ENCODE measurements around the gene PHKA1. TPM values are rescaled to one million over a fixed set of nuclear protein-coding genes. Genes with fewer than 3 reads are reported as not detected.
"Not testable (repeated sequence)": the region's sequence is repeated elsewhere in the genome, so short reads cannot be mapped to it uniquely, and the experiment has no call there.

PHKA1 gene
- total RNA-seq, 1 donor from 2014 or later = 3.5 TPM

DNA sequence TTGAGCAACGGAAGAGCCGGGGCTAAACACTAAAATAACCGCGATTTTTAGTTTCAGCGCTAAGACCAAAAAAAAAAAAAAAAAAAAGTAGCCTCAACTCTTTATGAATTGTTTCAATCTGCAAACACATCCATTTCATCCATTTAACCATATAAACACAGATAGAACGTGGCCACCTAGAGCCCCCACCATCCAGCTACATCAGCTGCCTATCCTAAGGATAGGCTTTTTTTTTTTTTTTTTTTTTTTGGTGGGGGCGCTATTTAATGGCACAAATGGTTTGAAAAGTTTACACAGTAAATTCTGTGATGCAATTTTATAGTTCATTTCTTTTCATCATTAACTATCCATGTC lies 141.0 kb downstream of the PHKA1 start:
- DNase-seq (ENCODE audit: low spot score) = no peak

DNA sequence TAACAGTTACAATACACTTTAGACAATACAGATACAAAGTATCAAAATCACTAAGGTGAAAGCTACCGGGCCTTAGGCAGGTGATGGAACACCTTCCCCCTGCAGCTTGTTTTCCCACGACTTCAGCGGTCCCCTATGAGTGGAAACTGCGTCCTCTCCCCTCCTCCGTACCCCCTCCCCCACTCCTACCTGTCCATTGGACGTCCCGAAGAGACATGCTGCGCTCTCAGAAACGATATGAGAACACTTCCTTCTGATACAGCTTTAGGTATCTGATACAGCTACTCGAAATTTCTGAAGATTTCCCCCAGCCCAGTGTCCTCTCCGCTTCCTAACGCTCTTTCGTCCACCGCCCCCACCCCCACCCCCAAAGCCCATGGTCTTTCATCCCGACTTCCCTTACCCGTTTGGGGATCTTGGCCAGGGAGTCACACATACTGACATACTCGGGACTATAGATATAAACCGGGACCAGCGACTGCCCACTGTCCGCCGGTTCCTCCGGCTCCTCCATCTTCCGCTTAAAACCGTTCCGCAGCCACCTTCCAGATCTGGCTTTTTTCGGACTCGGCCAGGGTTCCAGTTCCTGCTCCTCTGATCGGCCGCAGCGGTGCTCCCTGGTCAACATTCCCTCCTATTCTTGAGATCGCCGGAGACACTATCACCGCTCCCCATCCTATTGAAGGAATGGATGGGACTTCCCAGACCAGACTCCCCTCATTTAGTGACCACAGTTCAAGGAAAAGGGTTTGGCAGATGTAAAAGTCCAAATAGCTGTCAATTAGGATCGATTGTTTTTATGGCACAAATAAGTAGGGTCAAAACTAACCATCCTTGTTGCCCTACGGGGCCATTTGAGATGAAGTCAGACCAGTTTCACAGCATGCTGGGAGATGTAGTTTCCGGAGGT lies 141.6 kb downstream of the PHKA1 start, which contains the start of gene HDAC8:
TSS of gene HDAC8 (minus strand) at position 596 of the 910 bp plus-strand sequence. CDS start at position 514, 82 bp downstream.
- DNase-seq (ENCODE audit: low spot score) = no peak

DNA sequence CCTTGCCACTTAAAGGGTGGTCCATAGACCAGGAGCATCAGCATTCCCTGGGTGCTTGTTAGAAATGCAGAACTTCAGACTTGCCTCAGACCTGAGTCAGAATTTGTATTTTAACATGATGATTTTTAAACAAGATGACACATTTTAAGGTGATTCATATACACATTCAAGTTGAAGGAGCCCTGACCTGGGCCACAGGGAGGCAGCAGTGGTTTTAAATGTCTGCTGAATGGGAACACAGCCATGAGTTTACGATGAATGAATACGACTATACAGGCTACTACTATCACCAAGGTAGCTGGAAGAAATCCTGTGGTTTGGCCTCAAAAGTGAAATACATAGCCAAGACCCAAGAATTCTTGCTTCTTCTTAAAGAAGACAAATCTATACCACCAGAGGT lies 144.3 kb downstream of the PHKA1 start:
- no peak for DNase-seq (ENCODE audit: low spot score)

DNA sequence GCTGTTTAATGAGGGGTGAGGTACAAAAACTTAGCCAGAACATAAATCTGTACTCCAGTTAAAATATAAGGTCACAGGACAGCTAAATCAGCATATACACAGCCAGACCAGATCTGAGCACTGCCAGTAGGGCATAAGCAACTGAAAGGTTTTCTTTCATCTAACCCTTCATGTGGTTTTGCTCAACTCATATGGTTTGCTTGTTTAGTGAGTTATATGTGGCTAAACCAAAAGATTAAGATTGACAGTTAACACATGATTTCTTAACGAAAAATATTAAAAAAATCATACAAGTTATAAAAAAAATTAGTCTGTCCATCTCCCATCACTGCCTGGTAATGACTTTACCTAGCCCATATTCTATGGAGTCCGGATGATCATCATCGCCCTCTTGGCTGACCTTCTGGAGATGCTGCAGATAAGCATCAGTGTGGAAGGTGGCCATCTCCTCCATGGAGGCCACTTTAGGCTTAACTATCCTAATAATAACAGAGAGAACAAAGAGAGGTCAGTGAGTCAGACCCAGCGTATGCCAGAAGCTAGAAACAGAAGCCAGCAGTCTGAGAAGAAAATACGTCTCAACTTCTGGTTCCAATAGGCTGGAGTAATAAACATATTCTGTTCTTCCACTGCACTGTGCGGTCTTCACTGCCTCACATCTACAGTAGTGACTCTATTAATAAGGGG lies 145.6 kb downstream of the PHKA1 start:
- DNase-seq (ENCODE audit: low spot score) = no peak

DNA sequence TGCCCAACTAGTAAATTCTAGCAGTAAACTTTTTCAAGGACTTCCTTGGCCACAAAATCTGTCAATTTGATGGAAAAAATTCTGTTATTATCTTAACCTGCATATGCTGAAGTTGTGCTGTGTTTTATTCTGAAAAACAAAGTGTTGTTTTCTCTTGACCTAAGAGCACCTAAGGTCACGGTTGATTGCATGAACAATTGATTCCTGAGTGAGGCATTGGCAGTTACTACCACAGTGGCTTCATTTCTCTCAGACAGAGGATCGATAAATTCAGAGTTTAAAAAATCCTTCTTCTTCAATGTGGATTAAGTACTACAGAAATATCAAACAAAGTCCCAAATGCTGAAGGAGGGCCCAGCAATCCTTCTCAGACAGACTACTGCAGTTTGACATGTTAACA lies 147.7 kb downstream of the PHKA1 start:
- no peak for DNase-seq (ENCODE audit: low spot score)

DNA sequence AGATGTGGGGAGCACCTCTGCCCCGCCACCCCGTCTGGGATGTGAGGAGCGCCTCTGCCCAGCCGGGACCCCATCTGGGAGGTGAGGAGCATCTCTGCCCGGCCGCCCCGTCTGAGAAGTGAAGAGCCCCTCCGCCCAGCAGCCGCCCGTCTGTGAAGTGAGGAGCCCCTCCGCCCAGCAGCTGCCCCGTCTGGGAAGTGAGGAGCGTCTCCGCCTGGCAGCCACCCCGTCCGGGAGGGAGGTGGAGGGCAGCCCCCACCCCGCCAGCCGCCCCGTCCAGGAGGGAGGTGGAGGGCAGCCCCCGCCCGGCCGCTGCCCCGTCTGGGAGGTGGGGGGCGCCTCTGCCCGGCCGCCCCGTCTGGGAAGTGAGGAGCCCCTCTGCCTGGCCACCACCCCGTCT lies 154.5 kb downstream of the PHKA1 start:
- DNase-seq (ENCODE audit: low spot score) = not testable (repeated sequence)

DNA sequence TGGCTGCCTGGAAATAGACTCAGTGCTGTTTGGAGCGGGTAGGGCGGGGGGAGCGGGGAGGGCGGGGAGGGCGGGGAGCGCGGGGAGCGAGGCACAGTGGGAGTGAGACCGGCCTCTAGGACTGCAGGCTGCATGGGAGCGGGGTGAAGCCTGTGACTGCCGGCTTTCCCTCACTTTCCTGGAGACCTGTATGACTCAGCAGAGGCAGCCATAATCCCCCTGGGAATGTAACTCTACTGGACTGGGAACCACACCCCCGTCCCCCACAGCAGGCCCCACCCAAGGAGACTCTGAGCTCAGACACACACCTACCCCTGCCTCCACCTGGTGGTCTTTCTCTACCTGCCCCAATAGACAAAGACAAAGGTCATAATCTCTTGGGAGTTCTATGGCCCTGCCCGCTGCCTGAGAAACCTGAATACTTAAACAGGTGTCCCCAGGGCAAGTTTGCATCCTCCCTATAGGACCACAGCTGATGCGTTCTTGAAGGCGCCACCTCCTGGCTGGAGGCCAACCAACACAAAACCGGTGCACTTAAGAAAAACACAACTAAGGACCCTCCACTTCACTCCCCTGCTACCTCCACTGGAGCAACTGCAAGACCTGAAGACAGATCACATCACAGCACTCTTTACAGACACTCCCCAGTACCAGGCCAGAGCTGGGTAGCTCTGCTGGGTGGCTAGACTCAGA lies 159.5 kb downstream of the PHKA1 start:
- no peak for DNase-seq (ENCODE audit: low spot score)

DNA sequence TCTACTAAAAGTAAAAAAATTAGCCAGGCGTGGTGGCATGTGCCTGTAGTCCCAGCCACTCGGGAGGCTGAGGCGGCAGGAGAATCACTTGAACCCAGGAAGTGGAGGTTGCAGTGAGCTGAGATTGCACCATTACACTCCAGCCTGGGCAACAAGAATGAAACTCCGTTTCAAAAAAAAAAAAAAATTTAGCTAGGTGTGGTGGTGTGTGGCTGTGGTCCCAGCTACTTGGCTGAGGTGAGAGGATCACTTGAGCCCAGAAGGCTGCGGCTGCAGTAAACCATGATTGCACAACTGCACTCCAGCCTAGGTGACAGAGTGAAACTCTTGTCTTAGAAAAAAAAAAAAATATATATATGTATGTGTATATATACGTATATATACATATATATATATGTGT lies 161.7 kb downstream of the PHKA1 start:
- not testable (repeated sequence) for DNase-seq (ENCODE audit: low spot score)

DNA sequence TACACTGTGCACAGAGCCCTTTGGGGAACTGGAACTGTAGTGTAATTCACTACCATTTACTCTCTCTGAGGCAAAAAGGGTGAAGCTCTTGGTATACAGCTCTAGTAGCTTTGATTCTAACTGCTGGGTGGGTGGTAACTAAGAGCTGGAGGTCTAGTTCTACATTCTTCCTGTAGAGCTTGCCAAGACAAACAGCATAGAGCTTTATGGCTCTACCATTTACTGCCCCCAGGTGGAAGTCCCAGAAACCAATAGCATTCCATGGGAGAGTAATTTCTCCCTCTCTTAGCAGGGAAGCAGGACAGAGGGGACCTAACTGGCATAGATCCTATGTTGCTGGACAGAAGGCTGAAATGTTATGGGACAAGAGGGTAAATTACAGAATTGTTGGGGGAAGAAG lies 168.1 kb downstream of the PHKA1 start:
- no peak for DNase-seq (ENCODE audit: low spot score)

DNA sequence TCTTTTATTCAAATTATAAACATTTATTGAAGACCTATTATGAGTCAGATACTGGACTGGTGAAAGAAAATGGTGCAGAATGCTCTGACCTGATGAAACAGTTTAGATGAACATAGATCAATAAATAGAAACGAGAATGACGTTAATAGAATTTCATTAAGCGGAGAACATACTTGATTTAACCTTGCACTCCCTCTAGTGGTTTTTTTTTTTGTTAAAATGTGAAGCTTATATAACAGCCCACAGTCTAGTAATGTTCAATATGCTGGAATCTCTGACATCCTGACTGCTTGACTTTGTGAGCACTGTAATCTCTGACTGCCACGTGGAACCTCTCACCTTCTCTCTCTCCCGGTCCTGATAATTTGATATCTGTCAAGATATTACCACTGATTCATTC lies 173.8 kb downstream of the PHKA1 start:
- DNase-seq (ENCODE audit: low spot score) = no peak

DNA sequence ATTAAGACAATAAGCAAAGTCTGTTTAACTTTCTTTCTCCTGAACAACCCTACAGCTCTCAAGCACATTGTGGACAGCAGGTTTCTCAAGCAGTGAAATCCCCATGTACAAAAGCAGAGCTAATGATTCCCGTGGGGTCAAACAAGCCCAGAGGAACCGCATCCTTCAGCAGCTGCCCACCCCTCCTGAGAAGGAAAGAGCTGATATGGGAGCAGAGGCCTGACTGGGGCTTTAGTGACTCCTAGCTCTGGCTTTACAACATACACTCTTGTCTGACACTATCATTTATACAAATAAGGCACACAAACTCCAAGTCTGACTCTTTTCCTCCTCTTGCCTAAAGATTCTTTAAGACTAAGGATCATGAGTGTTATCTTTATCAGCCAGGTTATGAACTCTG lies 174.3 kb downstream of the PHKA1 start:
- DNase-seq (ENCODE audit: low spot score) = no peak

DNA sequence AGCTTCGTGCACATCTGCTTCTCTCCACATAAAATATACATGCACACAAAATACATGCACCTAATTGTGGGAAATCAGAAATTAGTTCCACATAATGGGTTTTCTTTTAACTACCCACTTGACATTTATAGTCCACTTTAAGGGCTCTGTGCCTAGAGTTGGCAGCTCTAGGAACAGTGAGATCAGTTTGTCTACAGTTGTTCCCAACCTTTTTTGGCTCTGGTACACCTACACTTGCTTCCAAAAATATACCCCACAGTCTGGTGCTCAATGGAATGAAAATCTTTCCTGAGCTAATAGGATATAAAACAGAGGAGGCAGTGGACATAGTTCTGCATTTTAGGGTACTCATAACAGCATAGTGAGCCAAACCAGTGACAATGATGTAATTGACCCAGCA lies 177.6 kb downstream of the PHKA1 start:
- DNase-seq (ENCODE audit: low spot score) = no peak

DNA sequence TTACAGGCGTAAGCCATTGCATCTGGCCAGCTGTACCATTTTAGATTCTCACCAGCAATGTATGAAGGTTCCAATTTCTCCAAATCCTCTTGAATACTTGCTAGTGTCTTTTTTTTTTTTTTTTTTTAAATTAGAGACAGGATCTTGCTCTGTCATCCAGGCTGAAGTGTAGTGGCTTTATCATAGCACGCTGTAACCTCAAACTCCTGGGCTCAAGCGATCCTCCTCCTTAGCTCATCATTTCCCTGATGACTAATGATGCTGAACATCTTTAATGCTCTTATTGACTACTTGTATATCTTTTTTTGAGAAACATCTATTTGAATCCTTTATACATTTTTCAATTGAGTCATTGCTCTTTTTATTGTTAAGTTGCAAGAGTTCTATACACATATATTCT lies 181.7 kb downstream of the PHKA1 start:
- DNase-seq (ENCODE audit: low spot score) = no peak

Other genes with a start within 250 kb of the PHKA1 start
- gene HDAC8, start 141.5 kb downstream of the PHKA1 start, total RNA-seq = 32.9 TPM
- not detected for gene DMRTC1B, start 62.6 kb upstream of the PHKA1 start, total RNA-seq
- not detected for gene FAM236B, start 68.4 kb upstream of the PHKA1 start, total RNA-seq
- not detected for gene FAM236D, start 93.9 kb upstream of the PHKA1 start, total RNA-seq
- gene FAM236C, start 198.3 kb upstream of the PHKA1 start, total RNA-seq = not detected
- not detected for gene FAM236A, start 223.9 kb upstream of the PHKA1 start, total RNA-seq
- gene DMRTC1, start 229.5 kb upstream of the PHKA1 start, total RNA-seq = not detected